NOMO-1 treated with dmso at 0.1 percent for 144 hours (cell line): ENCODE data around the gene CALML6.

Source experiments
- DNase-seq: peaks from one replicate; lab custom pipeline; 2025; ENCODE audit not compliant: unreplicated experiment; lab: John Stamatoyannopoulos, UW

The CALML6 gene

DNA sequence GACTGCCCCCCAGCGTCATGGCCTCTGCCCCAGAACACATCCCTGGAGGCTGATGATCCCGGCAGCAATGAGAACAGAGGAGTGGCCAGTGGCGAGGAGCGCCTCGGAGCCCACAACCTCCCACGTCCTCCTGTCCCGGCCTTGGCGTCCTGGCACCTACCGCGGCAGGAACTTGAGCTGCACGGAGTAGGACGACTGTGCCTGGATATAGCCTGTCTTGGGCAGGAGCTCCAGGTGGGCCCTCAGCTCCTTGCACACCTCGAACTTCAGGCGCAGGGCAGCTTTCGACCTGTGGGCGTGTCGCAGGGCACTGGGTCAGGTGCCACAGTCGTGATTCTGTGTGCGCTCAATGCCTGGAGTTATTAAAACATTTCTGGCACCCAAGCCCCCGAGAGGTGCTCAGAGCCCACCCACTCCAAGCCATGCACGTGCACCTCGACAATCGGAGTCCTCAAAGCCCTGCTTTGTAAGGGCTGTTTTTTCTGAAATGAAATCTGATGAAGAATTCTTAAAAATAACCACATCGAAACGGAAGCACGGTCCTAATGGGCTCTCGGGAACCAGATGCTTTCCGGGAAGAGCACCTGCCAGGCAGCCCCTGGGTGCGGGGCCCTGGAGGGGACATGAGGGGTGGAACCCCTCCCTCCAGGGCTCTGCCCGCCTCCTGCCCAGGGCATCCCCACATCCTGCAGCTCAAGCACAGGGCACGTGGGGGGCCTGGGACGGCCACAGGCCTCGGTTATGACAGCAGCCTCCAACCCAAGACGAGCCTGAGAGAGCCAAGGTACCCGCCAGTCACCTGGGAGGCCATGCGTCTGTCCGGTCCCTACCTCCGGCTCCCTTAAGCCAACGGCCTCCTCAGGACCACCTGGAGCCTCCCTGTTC lies 27.1 kb downstream of the CALML6 start:
- DNase-seq: no peak

DNA sequence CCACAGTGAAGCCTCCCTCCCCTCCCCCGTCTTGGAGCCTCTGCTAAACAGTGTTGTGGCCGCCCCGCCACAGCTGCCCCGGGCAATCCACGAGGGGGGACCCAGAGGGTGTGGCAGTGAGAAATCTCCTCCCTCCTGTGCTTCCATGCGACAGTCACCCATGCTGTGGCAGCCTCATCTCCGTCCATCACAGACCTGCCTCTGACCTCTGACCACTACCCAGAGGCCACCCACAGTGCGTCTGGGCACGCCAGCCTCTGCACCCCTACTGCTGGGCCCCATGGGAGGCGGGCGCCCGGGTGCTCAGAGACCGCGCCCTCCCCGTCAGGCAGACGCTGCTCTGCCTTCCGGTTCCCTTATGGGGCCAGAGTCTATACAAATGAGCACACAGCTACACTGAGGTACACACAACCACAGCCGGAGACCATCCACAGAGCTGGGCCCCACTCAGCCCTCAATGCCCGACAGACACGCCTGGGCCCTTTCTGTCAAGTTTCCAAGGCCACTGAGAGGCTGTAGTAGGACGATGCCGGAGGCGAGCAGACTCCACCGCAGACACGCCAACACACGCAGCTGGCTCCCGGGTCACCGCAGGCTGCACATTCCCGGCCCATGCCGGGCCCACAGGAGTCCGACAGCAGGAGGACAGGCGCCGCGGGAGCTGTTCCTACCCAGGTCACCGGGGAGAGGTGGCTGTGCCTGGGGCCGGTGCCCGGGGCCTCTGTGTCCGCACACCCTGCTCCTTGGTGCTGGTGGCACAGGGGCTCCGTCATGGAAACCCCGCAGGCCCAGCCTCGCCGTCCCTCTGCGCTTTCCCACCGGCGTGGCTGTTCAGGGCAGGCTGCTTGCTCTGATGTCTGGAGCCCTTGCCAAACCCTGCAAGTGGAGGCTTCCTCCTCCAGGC lies 27.9 kb downstream of the CALML6 start:
- DNase-seq: no peak

GRCh38 chr1:1943834-1944570 lies 28.9 kb downstream of the CALML6 start:
- DNase-seq: peak; percentile 13

GRCh38 chr1:1945782-1946393 lies 30.8 kb downstream of the CALML6 start:
- no peak for DNase-seq

- DNase-seq: no peak
These were observed 31.5 kb downstream of the CALML6 start for GRCh38 chr1:1946540-1946939.

GRCh38 chr1:1947493-1947892 lies 32.4 kb downstream of the CALML6 start:
- DNase-seq: no peak

GRCh38 chr1:1948783-1949182 lies 33.7 kb downstream of the CALML6 start:
- no peak for DNase-seq

GRCh38 chr1:1950940-1951339 lies 35.9 kb downstream of the CALML6 start:
- no peak for DNase-seq

DNA sequence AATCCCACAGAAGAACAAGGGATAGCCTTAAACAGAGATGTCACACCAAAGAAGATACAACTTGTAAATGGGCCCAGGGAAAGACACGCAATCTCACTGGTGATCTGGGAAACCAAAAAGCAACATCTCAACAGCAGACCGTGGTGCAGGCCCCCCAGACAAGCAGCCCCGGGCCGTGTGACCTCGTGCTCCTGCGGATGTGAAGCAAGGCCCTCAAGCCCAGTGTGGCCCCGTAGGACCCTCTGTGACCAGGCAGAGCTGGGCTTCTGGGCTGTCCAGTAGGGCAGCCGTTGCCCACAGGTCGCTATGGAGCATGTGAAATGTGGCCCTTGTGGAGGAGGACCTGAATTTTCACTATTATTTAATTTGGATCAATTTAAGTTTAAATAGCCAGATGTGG lies 39.0 kb downstream of the CALML6 start:
- DNase-seq: no peak

GRCh38 chr1:1954831-1955441 lies 39.9 kb downstream of the CALML6 start:
- DNase-seq: no peak

GRCh38 chr1:1955621-1956094 lies 40.6 kb downstream of the CALML6 start:
- no peak for DNase-seq

GRCh38 chr1:1956101-1956500 lies 41.0 kb downstream of the CALML6 start:
- no peak for DNase-seq

DNA sequence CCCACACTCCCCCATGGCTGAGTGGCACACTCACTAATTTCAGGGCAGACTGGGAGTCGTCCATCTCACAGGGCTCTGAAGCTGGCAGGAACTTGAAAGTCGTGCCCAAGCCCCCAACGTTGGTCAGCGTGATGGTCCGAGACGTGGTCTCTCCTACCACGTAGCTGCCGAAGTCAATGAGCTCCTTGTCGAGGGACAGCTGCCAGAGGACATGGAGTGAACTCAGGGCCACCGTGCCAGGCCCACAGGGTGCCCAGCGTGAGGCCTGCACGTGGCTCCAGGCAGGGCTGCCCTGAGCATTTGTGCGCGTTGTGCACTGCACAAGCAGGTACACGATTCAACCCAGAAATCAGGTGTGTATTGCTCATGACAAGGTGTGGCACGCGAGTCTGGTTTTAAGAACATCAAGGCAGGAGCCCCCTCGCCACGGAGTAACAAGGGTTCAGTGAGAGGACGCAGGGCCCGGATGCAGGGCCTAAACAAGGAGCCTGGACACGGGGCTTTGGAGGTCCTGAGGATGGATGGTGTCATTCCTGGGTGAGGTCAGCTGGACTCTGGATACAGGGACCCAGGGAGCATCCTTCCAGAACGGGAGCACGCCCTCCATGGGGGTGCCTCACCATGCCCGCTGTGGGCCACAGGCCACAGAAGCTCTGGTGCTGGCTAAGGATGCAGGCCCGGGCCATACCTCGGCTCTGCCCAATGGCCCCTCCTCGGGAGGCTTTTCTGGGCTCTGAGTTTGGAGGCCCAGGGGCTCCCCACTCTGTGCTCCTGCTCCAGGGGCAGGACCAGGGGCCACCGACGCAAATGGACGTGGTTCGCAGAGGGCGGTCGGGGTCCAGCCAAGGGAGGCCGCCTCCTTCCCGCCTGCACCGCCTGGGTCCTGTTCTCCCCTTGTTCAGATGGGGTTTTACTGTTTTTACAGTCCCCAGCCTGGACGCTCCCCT lies 41.8 kb downstream of the CALML6 start:
- no peak for DNase-seq

- no peak for DNase-seq
These were observed 42.5 kb downstream of the CALML6 start for GRCh38 chr1:1957533-1957961.

- no peak for DNase-seq
These were observed 43.0 kb downstream of the CALML6 start for GRCh38 chr1:1958071-1958541.

DNA sequence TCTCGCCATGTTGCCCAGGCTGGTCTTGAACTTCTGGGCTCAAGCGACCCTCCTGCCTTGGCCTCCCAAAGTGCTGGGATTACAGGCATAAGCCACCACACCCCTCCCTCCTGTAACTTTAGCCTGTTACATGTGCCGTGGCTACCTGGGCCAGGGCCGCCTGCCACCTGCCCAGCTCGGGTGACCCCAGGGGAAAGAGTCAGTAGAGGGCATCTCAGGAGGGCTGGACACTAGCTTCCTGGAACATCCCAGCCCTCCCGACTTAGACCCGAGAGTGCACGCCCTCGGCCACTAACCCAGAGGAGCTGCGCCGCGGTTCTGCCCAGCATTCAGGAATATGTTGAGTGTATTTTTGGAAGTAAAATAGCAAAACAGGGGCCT lies 44.4 kb downstream of the CALML6 start:
- no peak for DNase-seq

- DNase-seq: peak; percentile 59
These were observed 44.9 kb downstream of the CALML6 start for GRCh38 chr1:1959840-1960479.

GRCh38 chr1:1960480-1961196 lies 45.6 kb downstream of the CALML6 start:
- DNase-seq: no peak
